Ovary (tissue), 9 donors: ENCODE data around the gene OR2AT4. TPM values are rescaled to one million over a fixed set of nuclear protein-coding genes. Genes with fewer than 3 reads are reported as not detected.
"Not testable (repeated sequence)": the region's sequence is repeated elsewhere in the genome, so short reads cannot be mapped to it uniquely, and the experiment has no call there.

Experiments
- DNase-seq, 5 donors: peaks; one replicate each; pipeline ENCODE4 v3.0.0-alpha.2; 2019 to 2020
- H3K27ac ChIP-seq, 2 donors: fragments of 200-600 bp; one replicate each; pipeline versions ENCODE4 v1.5.1 to v1.8.0; 2019 to 2022
- H3K27me3 ChIP-seq: fragments of 200-600 bp; one replicate; pipeline ENCODE4 v1.8.0; 2022
- H3K36me3 ChIP-seq: fragments of 200-600 bp; sonication (generic); one replicate; pipeline ENCODE4 v1.5.1; 2019
- H3K4me1 ChIP-seq: one replicate; pipeline ENCODE4 v1.8.1; 2013; ENCODE audit warnings: mild to moderate bottlenecking, moderate library complexity; ENCODE audit not compliant: insufficient read depth
- H3K4me3 ChIP-seq: fragments of 200-600 bp; sonication (generic); one replicate; pipeline ENCODE4 v1.5.1; 2017
- H3K9me3 ChIP-seq, 2 donors: fragments of 200-600 bp in 1 of 2; sonication (generic) in 1 of 2; one replicate each; pipeline versions ENCODE4 v1.5.1 to v1.8.1; 2013 to 2019; ENCODE audit warnings: mild to moderate bottlenecking in 1 of 2, moderate library complexity in 1 of 2
- EP300 ChIP-seq: sonication (generic); formaldehyde crosslinking; IDR thresholded peaks from one replicate; pipeline ENCODE4 v1.6.1; 2017; ENCODE audit warnings: antibody characterized with exemption
- POLR2A ChIP-seq: fragments of 450-650 bp; IDR thresholded peaks from one replicate; pipeline ENCODE4 v1.6.1; 2017; ENCODE audit warnings: antibody characterized with exemption, mild to moderate bottlenecking, moderate library complexity
- WGBS, 3 donors: extraction: QIAGEN DNeasy Blood & Tissue Kit in 1 of 3; methylation state at CpG; one replicate each; pipeline versions ENCODE4 v1.1.5 to v1.1.7; 2013 to 2017; 5-methylcytosine and 5-hydroxymethylcytosine counted together
- intact Hi-C, 4 donors: fragments of 100-400 bp; cut with DNase I; formaldehyde crosslinking; loops; one replicate each; pipeline versions ENCODE4 v1.11.0 to v1.15.1; 2022 to 2023
- polyA plus RNA-seq, 2 donors: library from polyadenylated mRNA; stranded (reverse); fragments of 200-250 nt in 1 of 2; fragments of 350-450 nt in 1 of 2; fragmentation: Illumina TruSeq in 1 of 2; extraction: RNeasy Lipid Tissue Mini Kit (QIAGEN cat#74804) in 1 of 2; gene quantifications; one replicate each; pipeline ENCODE4 v1.2.3, GENCODE V29; 2013 to 2014
- total RNA-seq, 7 donors: library from RNA; depleted of rRNA in 2 of 7; stranded (reverse); fragments of >200 nt in 2 of 7; fragmentation: NEBNext Ultra II Directional in 3 of 7; extraction: Animal tissue kit (Norgen Biotek cat#: 25700) in 3 of 7; gene quantifications; one replicate each; pipeline versions ENCODE4 v1.1.0 to v1.2.4, GENCODE V29; 2016 to 2023
- TF ChIP-seq, protein P1 (sequence below), 3 donors: fragments of 450-650 bp in 2 of 3; fragments of 200-600 bp in 1 of 3; IDR thresholded peaks; one replicate each; pipeline versions ENCODE4 v1.5.1 to v1.8.0; 2016 to 2022; ENCODE audit warnings: antibody characterized with exemption in 3 of 3, mild to moderate bottlenecking in 1 of 3
- donor health status: DM: no; HTN: no; CAD: no; lungs with moderate emphysema.
- donor health status: DM: no; HTN: no; CAD: no.
- donor health status: Bipolar disorder and iron deficiency.
- donor health status: DM: yes; HTN: yes; CAD: no.
- donor health status: DM: no; HTN: no; CAD: no.
- donor health status: DM: yes; HTN: yes; CAD: no.

The OR2AT4 gene
- total and polyA plus RNA-seq, 9 donors: 0.02 TPM; not detected in 8

DNA sequence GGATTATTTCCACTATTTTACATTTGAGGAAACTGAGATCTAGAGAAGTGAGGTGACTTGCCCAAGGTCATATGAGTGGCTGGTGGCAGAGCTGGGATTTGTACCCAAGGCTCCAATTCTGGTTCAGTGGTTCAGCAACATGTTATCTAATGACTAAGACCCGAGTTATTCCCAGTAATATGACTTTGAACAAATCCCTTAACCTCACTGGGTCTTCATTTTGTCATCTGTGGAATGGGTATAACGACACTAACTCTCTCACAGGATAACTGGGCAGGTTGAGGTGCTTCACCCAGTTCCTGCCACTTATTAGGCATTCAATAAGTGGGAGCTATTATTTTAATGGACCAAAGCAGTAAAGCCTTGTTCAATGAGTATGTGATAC lies 489 bp upstream of the OR2AT4 start:
- Histone ChIP-seq H3K4me1 (no peaks in the 10 kb centered on the region), H3K4me3 (no peak overlapping the region), H3K27ac (no peak overlapping the region), H3K9me3 (peaks cover 0 to 3% of the 10 kb centered on the region in 2 donors), H3K27me3 (no peaks in the 10 kb centered on the region), H3K36me3 (no peaks in the 10 kb centered on the region)
- TF ChIP-seq EP300 (no peak), POLR2A (no peak)
- TF ChIP-seq, protein P1, sequence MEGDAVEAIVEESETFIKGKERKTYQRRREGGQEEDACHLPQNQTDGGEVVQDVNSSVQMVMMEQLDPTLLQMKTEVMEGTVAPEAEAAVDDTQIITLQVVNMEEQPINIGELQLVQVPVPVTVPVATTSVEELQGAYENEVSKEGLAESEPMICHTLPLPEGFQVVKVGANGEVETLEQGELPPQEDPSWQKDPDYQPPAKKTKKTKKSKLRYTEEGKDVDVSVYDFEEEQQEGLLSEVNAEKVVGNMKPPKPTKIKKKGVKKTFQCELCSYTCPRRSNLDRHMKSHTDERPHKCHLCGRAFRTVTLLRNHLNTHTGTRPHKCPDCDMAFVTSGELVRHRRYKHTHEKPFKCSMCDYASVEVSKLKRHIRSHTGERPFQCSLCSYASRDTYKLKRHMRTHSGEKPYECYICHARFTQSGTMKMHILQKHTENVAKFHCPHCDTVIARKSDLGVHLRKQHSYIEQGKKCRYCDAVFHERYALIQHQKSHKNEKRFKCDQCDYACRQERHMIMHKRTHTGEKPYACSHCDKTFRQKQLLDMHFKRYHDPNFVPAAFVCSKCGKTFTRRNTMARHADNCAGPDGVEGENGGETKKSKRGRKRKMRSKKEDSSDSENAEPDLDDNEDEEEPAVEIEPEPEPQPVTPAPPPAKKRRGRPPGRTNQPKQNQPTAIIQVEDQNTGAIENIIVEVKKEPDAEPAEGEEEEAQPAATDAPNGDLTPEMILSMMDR (IDR thresholded peaks at IDR 0.05): no peak
- DNase-seq: no peak
- WGBS, 3 donors: 77 to 79% (median 79%) methylated on average over 2 of the region's 2 CpGs
- intact Hi-C loops: no loop called here

DNA sequence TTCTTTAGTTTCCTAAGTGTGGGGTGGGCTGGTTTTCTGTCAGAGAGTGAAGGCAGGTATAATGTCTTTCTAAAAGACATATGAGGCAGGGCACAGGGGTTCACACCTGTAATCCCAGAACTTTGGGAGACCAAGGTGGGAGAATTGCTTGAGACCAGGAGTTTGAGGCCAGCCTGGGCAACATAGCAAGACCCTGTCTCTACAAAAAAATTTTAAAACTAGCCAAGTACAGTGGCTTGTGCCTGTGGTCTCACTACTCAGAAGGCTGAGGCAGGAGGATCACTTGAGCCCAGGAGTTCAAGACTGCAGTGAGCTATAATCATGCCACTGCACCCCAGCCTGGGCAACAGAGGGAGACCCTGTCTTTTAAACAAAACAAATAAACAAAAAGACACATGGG lies 2.3 kb downstream of the OR2AT4 start:
- intact Hi-C loops, H3K4me1 ChIP-seq, H3K36me3 ChIP-seq, H3K9me3 ChIP-seq, H3K27ac ChIP-seq, H3K27me3 ChIP-seq, DNase-seq, H3K4me3 ChIP-seq: not testable (repeated sequence)

DNA sequence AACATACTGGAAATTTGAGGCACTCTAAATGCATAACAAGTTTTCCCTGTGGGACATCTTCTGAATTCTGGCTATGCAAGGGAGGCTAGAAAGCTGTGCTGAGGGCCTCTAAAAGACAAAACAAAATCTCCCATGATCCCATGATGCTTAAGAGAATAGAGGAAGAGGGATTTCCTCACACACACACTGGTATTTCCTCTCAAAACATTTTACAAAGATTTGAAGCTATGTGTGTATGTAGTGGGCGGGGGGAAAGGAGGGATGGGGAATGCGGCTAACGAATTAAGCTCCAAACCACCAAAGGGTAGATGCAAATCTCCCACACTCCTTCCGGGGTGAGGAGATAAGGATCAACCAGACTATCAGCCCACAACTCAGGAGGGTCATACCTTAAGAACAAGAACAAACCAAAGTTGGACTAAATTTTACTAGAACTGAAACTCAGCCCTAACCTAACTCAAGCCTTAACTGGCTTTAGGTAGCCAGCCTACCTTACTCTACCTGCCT lies 6.0 kb downstream of the OR2AT4 start:
- intact Hi-C loops: no loop called here
- TF ChIP-seq EP300: no peak
- no peak for TF ChIP-seq POLR2A
- TF ChIP-seq, protein P1 (IDR thresholded peaks at IDR 0.05): no peak
- no peak overlapping the region for H3K4me3 ChIP-seq
- 86 to 89% (median 88%) methylated on average over 4 of the region's 4 CpGs for WGBS, 3 donors
- no peak overlapping the region for H3K27ac ChIP-seq
- no peaks in the 10 kb centered on the region for H3K36me3 ChIP-seq
- H3K4me1 ChIP-seq: no peaks in the 10 kb centered on the region
- peaks cover 0 to 2% of the 10 kb centered on the region in 2 donors for H3K9me3 ChIP-seq
- no peaks in the 10 kb centered on the region for H3K27me3 ChIP-seq
- no peak for DNase-seq

DNA sequence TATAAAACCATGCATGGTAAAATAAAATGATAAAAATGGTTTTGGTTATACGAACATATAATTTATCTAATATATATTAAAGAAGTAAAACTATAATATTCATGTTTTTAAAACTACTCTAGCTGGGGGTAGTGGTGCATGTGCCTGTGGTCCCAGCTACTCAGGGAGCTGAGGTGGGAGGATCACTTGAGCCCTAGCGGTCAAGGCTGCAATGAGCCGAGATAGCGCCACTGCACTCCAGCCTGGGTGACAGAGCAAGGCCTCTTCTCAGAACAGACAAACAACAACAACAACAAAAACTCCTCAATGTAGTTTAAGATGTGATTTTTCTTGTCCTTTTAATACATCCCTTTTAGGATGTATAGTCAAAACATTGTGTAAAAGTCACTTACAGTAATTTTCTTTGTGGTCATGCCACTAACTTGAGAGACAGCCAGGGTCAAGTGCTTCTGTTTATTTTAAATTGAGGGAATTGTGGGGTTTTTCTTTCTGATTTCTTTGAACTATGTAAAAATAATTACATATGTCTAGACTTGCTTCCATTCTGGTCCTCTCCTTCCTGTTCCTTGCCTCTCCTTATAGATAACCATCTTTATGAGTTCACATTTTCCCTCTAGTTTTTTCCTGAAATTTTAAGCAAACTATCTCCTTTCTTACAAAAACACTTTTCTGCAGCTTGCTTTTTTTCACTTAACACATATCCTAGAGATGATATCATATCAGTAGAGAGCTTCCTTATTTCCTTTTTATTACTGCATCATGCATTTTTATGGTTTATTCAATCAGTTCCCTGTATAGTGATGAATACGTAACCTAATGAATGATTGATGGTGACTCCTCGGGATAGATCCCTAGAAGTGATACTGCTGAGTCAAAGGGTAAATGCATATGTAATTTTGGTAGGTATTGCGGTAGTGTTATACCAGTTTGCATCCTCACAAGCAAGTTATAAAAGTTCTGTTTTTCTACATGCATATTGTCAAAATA lies 9.1 kb downstream of the OR2AT4 start:
- H3K4me1 ChIP-seq: no peaks in the 10 kb centered on the region
- no peaks in the 10 kb centered on the region for H3K36me3 ChIP-seq
- no peak overlapping the region for H3K4me3 ChIP-seq
- intact Hi-C loops: no loop called here
- 55 to 69% (median 62%) methylated on average over 7 of the region's 7 CpGs for WGBS, 3 donors
- no peak overlapping the region for H3K27ac ChIP-seq
- DNase-seq: no peak
- H3K27me3 ChIP-seq: no peaks in the 10 kb centered on the region
- peaks cover 0 to 2% of the 10 kb centered on the region in 2 donors for H3K9me3 ChIP-seq
- TF ChIP-seq, protein P1 (IDR thresholded peaks at IDR 0.05): no peak
- TF ChIP-seq POLR2A (no peak), EP300 (no peak)

DNA sequence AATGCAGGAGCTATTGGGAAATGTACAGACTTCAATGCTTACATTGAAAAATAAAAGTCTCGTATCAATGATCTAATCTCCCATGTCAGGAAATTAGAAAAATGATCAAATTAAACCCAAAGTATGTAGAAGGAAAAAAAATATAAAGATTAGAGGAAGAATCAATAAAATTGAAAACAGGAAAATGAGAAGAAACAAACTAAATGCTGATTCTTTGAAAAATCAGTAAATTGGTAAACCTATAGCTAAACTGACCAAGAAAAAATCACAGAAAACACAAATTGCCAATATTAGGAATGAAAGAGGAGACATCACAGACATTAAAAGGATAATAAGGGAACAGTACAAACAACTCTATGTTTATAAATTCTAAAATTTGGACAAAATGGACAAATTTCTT lies 11.8 kb downstream of the OR2AT4 start:
- Histone ChIP-seq H3K27ac (no peak overlapping the region), H3K4me1 (no peaks in the 10 kb centered on the region), H3K4me3 (no peak overlapping the region), H3K36me3 (no peaks in the 10 kb centered on the region), H3K9me3 (no peaks in the 10 kb centered on the region), H3K27me3 (no peaks in the 10 kb centered on the region)
- no peak for DNase-seq
- 83 to 84% (median 83%) methylated on average over 1 of the region's 1 CpG for WGBS, 3 donors
- TF ChIP-seq, protein P1 (IDR thresholded peaks at IDR 0.05): no peak
- no peak for TF ChIP-seq POLR2A
- intact Hi-C loops: no loop called here
